Astrocyte (in vitro differentiated cells and primary cell): ENCODE measurements around the gene SOHLH2. TPM values are rescaled to one million over a fixed set of nuclear protein-coding genes. Genes with fewer than 3 reads are reported as not detected.

Experiments used
- DNase-seq: peaks from one replicate; pipeline ENCODE4 v3.0.0-alpha.2; 2010; ENCODE audit warnings: low read depth
- FAIRE-seq: peaks from 2 replicates; lab custom pipeline; 2011; peaks lifted over from hg19 to GRCh38; lab: Jason Lieb, UNC
- H2AFZ ChIP-seq: 2 replicates; pipeline ENCODE4 v1.6.0; 2012; ENCODE audit warnings: low read depth, low read length, inconsistent platforms
- H3K27ac ChIP-seq: 2 replicates; pipeline ENCODE4 v1.5.1; 2011; ENCODE audit warnings: low read depth, low read length, inconsistent platforms
- H3K27me3 ChIP-seq: 2 replicates; pipeline ENCODE4 v1.6.0; 2011; ENCODE audit warnings: low read length, inconsistent platforms; ENCODE audit not compliant: insufficient read depth
- H3K36me3 ChIP-seq: 2 replicates; pipeline ENCODE4 v1.5.1; 2011; ENCODE audit warnings: low read length, inconsistent platforms; ENCODE audit not compliant: insufficient read depth
- H3K4me1 ChIP-seq: 2 replicates; pipeline ENCODE4 v1.5.1; 2011; ENCODE audit warnings: low read length, inconsistent platforms; ENCODE audit not compliant: insufficient read depth
- H3K4me2 ChIP-seq: 2 replicates; pipeline ENCODE4 v1.6.0; 2012; ENCODE audit warnings: low read length, inconsistent platforms
- H3K4me3 ChIP-seq: 2 replicates; pipeline ENCODE4 v1.5.1; 2011; ENCODE audit warnings: low read depth, mild to moderate bottlenecking, low read length, inconsistent platforms; ENCODE audit not compliant: insufficient read depth
- H3K79me2 ChIP-seq: 2 replicates; pipeline ENCODE4 v1.6.0; 2012; ENCODE audit warnings: mild to moderate bottlenecking, low read length, inconsistent platforms; ENCODE audit not compliant: insufficient read depth
- H3K9ac ChIP-seq: 2 replicates; pipeline ENCODE4 v1.6.0; 2012; ENCODE audit warnings: mild to moderate bottlenecking, low read length, inconsistent platforms
- H3K9me3 ChIP-seq: 2 replicates; pipeline ENCODE4 v1.5.1; 2012; ENCODE audit warnings: low read depth, mild to moderate bottlenecking, low read length, inconsistent platforms; ENCODE audit not compliant: insufficient read depth
- H4K20me1 ChIP-seq: 2 replicates; pipeline ENCODE4 v1.6.0; 2012; ENCODE audit warnings: low read length, inconsistent platforms; ENCODE audit not compliant: insufficient read depth
- H3K27ac Mint-ChIP-seq: one replicate; pipeline ENCODE4 v1.8.0; 2021; ENCODE audit warnings: mild to moderate bottlenecking, mixed read lengths; ENCODE audit not compliant: unreplicated experiment
- H3K27me3 Mint-ChIP-seq: one replicate; pipeline ENCODE4 v1.8.0; 2021; ENCODE audit warnings: low read depth, mixed read lengths; ENCODE audit not compliant: unreplicated experiment
- H3K36me3 Mint-ChIP-seq: one replicate; pipeline ENCODE4 v1.8.0; 2021; ENCODE audit warnings: low read depth, mixed read lengths; ENCODE audit not compliant: unreplicated experiment
- H3K4me1 Mint-ChIP-seq: one replicate; pipeline ENCODE4 v1.8.0; 2021; ENCODE audit warnings: low read depth, mixed read lengths; ENCODE audit not compliant: unreplicated experiment
- H3K4me3 Mint-ChIP-seq: one replicate; pipeline ENCODE4 v1.8.0; 2021; ENCODE audit warnings: mild to moderate bottlenecking, moderate library complexity, mixed read lengths; ENCODE audit not compliant: unreplicated experiment
- H3K9me3 Mint-ChIP-seq: one replicate; pipeline ENCODE4 v1.8.0; 2021; ENCODE audit warnings: mild to moderate bottlenecking, mixed read lengths; ENCODE audit not compliant: unreplicated experiment
- EZH2 ChIP-seq: IDR thresholded peaks from 2 replicates; pipeline ENCODE4 v1.6.1; 2012; ENCODE audit warnings: mild to moderate bottlenecking, low read length, inconsistent platforms; ENCODE audit not compliant: insufficient read depth
- total RNA-seq: library from RNA; stranded (reverse); gene quantifications from 2 replicates; pipeline ENCODE4 v1.2.1, GENCODE V29; 2021
- TF ChIP-seq, protein P1 (sequence below): IDR thresholded peaks from 2 replicates; pipeline ENCODE4 v1.5.1; 2011; ENCODE audit warnings: low read depth, mild to moderate bottlenecking, inconsistent platforms, low read length, moderate library complexity; ENCODE audit not compliant: insufficient read depth

Gene SOHLH2
- total RNA-seq, 1 donor from 2014 or later, result not detected

- H3K27ac ChIP-seq, result no peak overlapping the region
- no peaks in the 10 kb centered on the region for H3K36me3 Mint-ChIP-seq
- H3K4me2 ChIP-seq, result peak overlapping the region; percentile 86
- no peak overlapping the region for H2AFZ ChIP-seq
- H3K27ac Mint-ChIP-seq, result no peak overlapping the region
- peaks cover 13% of the 10 kb centered on the region for H4K20me1 ChIP-seq
- FAIRE-seq (no peak), DNase-seq (peak; percentile 50)
- H3K4me1 ChIP-seq, result peaks cover 10% of the 10 kb centered on the region
- TF ChIP-seq, protein P1, sequence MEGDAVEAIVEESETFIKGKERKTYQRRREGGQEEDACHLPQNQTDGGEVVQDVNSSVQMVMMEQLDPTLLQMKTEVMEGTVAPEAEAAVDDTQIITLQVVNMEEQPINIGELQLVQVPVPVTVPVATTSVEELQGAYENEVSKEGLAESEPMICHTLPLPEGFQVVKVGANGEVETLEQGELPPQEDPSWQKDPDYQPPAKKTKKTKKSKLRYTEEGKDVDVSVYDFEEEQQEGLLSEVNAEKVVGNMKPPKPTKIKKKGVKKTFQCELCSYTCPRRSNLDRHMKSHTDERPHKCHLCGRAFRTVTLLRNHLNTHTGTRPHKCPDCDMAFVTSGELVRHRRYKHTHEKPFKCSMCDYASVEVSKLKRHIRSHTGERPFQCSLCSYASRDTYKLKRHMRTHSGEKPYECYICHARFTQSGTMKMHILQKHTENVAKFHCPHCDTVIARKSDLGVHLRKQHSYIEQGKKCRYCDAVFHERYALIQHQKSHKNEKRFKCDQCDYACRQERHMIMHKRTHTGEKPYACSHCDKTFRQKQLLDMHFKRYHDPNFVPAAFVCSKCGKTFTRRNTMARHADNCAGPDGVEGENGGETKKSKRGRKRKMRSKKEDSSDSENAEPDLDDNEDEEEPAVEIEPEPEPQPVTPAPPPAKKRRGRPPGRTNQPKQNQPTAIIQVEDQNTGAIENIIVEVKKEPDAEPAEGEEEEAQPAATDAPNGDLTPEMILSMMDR, result no peak
- TF ChIP-seq EZH2, result no peak
- no peaks in the 10 kb centered on the region for H3K36me3 ChIP-seq
- H3K4me1 Mint-ChIP-seq, result no peaks in the 10 kb centered on the region
- no peaks in the 10 kb centered on the region for H3K9me3 ChIP-seq
- H3K27me3 ChIP-seq, result peaks cover 24% of the 10 kb centered on the region
- peak overlapping the region; percentile 40 for H3K4me3 ChIP-seq
- peak overlapping the region; percentile 79 for H3K4me3 Mint-ChIP-seq
- peaks cover 33% of the 10 kb centered on the region for H3K79me2 ChIP-seq
- no peak overlapping the region for H3K9ac ChIP-seq
- peaks cover 40% of the 10 kb centered on the region for H3K27me3 Mint-ChIP-seq
- no peaks in the 10 kb centered on the region for H3K9me3 Mint-ChIP-seq
Measured at GRCh38 chr13:36131931-36132297, 82.4 kb downstream of the SOHLH2 start.

- H2AFZ ChIP-seq, result peak within 1 kb of the TSS; percentile 76
- H3K27ac Mint-ChIP-seq, result no peak within 1 kb of the TSS
- H3K36me3 ChIP-seq, result no peaks in the 10 kb centered on the region
- H3K27me3 Mint-ChIP-seq, result peaks cover 43% of the 10 kb centered on the region
- DNase-seq, result no peak
- H3K4me3 ChIP-seq, result peak within 1 kb of the TSS; percentile 59
- H3K36me3 Mint-ChIP-seq, result no peaks in the 10 kb centered on the region
- no peak for FAIRE-seq
- H4K20me1 ChIP-seq, result peaks cover 13% of the 10 kb centered on the region
- H3K79me2 ChIP-seq, result peaks cover 38% of the 10 kb centered on the region
- peak within 1 kb of the TSS; percentile 83 for H3K4me3 Mint-ChIP-seq
- H3K4me1 Mint-ChIP-seq, result no peaks in the 10 kb centered on the region
- H3K9me3 ChIP-seq, result no peaks in the 10 kb centered on the region
- H3K27ac ChIP-seq, result peak within 1 kb of the TSS; percentile 13
- peak within 1 kb of the TSS; percentile 86 for H3K4me2 ChIP-seq
- peaks cover 24% of the 10 kb centered on the region for H3K27me3 ChIP-seq
- H3K4me1 ChIP-seq, result peaks cover 10% of the 10 kb centered on the region
- TF ChIP-seq, protein P1, result no peak
- TF ChIP-seq EZH2, result no peak
- no peaks in the 10 kb centered on the region for H3K9me3 Mint-ChIP-seq
- peak within 1 kb of the TSS; percentile 74 for H3K9ac ChIP-seq
Measured at GRCh38 chr13:36131222-36131930, 83.0 kb downstream of the SOHLH2 start, which contains the start of gene DCLK1. TSS of gene DCLK1 (minus strand) at chr13:36131382.
